ENCODE measurements around the gene ETV3.

- TF ChIP-seq, protein P1, sequence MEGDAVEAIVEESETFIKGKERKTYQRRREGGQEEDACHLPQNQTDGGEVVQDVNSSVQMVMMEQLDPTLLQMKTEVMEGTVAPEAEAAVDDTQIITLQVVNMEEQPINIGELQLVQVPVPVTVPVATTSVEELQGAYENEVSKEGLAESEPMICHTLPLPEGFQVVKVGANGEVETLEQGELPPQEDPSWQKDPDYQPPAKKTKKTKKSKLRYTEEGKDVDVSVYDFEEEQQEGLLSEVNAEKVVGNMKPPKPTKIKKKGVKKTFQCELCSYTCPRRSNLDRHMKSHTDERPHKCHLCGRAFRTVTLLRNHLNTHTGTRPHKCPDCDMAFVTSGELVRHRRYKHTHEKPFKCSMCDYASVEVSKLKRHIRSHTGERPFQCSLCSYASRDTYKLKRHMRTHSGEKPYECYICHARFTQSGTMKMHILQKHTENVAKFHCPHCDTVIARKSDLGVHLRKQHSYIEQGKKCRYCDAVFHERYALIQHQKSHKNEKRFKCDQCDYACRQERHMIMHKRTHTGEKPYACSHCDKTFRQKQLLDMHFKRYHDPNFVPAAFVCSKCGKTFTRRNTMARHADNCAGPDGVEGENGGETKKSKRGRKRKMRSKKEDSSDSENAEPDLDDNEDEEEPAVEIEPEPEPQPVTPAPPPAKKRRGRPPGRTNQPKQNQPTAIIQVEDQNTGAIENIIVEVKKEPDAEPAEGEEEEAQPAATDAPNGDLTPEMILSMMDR (IDR thresholded peaks at IDR 0.05): no peak
- no peak for TF ChIP-seq POLR2A (IDR thresholded peaks at IDR 0.05)
- no peak for TF ChIP-seq POLR2AphosphoS5 (IDR thresholded peaks at IDR 0.05)
These were observed 8.0 kb upstream of the ETV3 start for GRCh38 chr1:157146244-157146643.
